Measurements from ENCODE around the gene CNTRL.
"Not testable (repeated sequence)": the region's sequence is repeated elsewhere in the genome, so short reads cannot be mapped to it uniquely, and the experiment has no call there.

CNTRL gene

DNA sequence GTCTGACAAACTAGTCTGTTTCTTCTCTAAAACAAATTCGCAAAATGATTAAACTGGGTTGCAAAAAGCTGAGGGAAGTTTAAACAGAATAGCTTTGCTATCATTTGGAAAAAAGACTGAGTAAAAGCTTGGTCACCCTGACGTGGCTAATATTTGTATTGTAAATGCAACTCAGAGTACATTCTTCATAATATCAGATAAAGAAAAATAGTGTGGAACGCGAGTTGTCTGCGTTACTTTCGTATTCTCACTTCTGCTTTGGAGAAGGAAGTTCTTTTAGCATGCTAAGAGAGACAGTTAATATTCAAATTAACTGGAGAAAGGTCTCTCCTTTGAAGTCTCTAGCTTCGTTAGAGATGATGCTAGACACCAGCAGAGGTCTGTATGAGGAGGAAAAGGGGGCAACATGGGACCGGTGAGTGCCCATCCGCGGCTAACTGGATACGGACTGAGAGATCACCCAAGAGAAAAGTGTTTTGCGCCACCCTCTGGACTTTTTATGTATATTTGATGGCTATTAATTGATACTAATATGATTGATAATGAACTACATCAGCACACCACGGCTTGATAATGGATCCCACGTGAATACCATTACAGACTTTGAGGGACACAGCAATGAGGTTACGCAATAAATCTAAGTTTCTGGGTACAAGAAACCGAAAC lies 2.9 kb upstream of the CNTRL start:
- no peak for DNase-seq (ENCODE audit: low read depth)

GRCh38 chr9:121073038-121073437 lies 1.7 kb upstream of the CNTRL start:
- DNase-seq (ENCODE audit: low read depth): no peak

GRCh38 chr9:121075251-121076036 lies 689 bp downstream of the CNTRL start:
- DNase-seq (ENCODE audit: low read depth): no peak

- no peak for DNase-seq (ENCODE audit: low read depth)
These were observed 7.3 kb downstream of the CNTRL start for GRCh38 chr9:121082075-121082474.

- no peak for DNase-seq (ENCODE audit: low read depth)
These were observed 10.9 kb downstream of the CNTRL start for GRCh38 chr9:121085661-121086060.

- no peak for DNase-seq (ENCODE audit: low read depth)
These were observed 13.8 kb downstream of the CNTRL start for GRCh38 chr9:121088576-121088975.

DNA sequence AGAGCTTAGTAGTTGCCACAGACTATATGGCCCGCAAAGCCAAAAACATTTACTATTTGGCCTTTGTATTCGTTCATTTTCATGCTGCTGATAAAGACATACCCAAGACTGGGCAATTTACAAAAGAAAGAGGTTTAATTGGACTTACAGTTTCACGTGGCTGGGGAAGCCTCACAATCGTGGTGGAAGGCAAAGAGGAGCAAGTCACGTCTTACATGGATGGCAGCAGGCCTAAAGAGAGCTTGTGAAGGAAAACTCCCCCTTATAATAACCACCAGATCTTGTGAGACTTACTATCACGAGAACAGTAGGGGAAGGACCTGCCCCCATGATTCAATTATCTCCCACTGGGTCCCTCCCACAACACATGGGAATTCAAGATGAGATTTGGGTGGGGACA lies 16.0 kb downstream of the CNTRL start:
- not testable (repeated sequence) for DNase-seq (ENCODE audit: low read depth)

DNA sequence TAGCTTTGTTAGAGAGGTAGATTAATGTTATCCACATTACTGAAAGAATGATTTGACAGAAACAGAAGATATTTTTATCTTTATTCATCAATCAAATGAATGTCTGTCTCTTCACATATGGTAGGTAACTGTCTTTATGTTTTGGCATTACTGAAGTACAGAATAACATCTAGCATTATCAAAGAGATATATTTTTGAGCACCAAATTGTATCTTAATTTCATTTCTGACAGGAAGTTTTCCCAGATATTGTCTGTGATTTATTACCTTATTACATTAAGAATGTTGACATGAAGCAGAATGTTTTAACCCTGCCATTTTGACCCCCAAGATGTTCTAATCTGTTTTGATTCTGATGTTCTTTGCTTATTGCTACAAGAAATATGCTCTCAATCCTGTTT lies 20.3 kb downstream of the CNTRL start:
- no peak for DNase-seq (ENCODE audit: low read depth)

- DNase-seq (ENCODE audit: low read depth): no peak
These were observed 23.9 kb downstream of the CNTRL start for GRCh38 chr9:121098567-121099198.

GRCh38 chr9:121104054-121104453 lies 29.3 kb downstream of the CNTRL start:
- not testable (repeated sequence) for DNase-seq (ENCODE audit: low read depth)

GRCh38 chr9:121105531-121105930 lies 30.8 kb downstream of the CNTRL start:
- DNase-seq (ENCODE audit: low read depth): no peak

DNA sequence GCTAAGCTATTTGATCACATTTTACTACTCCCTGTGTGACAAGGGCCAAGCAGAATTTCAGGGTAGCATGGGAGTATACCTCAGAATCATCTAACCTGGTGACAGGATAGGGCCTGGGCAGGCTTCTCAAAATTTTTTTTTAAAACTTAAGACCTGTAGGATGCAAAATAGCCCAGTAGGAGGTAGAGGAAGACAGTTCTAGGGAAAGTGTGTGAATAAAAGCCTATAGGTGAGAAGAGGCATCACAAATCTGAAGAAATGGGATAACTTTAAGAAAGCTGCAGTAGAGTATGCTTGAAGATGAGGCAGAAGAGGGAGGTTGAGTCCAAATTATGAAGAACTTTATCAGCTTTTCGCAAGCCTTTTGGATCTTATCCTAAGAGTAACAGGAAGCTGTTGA lies 32.3 kb downstream of the CNTRL start:
- no peak for DNase-seq (ENCODE audit: low read depth)

DNA sequence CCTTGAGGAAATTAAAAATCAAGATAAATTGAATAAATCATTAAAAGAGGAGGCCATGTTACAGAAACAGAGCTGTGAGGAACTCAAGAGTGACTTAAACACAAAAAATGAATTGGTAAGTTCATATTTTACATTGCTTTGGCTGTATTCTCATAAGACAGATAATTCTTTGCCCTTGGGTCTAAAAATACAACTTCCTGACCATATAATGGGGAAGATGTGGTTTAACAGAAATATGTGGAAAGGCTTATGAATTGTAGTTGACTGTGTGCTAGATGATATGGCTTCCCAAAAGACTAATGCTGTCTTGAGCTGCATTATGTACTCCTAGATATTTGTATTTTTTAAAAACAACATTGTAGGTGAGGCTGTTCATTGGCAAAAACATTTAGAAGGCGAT lies 33.1 kb downstream of the CNTRL start:
- no peak for DNase-seq (ENCODE audit: low read depth)

DNA sequence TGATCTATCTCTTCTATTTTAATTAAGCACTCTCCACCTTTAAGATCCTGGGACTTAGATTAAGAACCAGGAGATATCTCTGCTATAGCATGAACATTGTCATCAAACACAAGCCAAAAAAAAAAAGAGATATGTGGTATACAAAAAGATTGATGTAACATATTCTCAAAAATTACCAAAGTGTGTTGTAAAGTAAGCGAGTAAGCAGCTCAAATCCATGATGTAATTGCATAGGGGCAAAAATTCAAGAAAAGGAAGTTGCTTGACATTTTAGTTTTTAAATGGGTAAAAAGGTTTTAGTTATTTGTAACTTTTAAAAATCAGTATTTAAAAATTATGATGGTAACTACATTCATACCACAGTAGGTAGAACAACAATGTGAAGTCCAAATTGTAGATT lies 40.7 kb downstream of the CNTRL start:
- DNase-seq (ENCODE audit: low read depth): no peak

DNA sequence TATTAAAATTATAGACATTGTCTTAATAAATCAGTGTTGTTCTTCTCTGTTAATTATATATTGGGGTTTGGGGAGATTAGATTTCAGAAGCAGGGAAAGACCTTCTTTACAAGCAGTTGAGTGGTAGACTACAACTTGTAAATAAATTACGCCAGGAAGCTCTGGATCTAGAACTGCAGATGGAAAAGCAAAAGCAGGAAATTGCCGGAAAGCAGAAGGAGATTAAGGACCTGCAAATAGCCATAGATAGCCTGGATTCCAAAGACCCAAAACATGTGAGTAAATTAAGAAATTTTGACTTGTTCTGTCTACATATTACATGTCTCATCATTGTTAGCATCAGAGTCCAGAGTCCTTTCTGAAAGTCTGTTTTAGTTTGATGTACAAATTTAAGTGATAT lies 43.5 kb downstream of the CNTRL start:
- DNase-seq (ENCODE audit: low read depth): no peak

GRCh38 chr9:121120386-121120785 lies 45.6 kb downstream of the CNTRL start:
- DNase-seq (ENCODE audit: low read depth): no peak

- DNase-seq (ENCODE audit: low read depth): peak; percentile 93
These were observed 46.9 kb downstream of the CNTRL start for GRCh38 chr9:121121582-121122087.

DNA sequence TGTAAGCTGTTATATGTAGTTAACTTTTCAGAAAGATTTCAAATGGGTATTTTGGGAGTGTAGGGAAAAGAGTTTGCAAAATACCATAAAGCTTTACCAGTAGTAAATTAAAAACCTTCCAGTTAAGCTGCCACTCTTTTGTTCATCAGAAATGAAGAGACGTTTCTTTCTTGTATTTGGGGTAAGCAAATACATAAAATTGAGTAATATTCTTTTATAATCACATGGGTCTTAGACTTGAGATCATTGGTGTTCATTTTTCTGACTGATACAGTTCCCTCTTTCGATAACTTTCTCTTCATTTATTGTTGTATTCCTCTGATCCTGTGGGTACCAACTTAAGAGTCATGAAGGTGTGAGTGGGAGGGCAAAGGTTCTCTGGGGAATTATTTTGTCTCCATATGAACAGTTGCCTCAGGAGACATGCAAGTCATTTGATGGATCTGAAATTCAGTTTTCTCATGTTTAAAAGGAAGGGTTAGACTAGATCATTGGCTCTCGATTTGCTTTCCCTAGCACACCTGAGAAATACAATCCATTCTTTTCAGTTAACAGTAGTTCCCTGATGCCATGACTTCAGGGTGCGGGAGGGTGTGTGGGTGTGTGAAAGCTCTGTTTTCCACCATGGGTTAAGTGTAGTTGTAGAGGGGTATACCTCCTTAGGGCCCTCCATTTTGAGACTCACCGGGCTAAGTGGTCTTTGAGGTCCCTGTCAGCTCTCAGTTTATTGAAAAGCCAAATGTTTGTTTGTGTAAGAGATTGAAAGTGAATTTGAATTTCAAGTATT lies 47.7 kb downstream of the CNTRL start:
- no peak for DNase-seq (ENCODE audit: low read depth)

- DNase-seq (ENCODE audit: low read depth): no peak
These were observed 49.2 kb downstream of the CNTRL start for GRCh38 chr9:121123816-121124535.

DNA sequence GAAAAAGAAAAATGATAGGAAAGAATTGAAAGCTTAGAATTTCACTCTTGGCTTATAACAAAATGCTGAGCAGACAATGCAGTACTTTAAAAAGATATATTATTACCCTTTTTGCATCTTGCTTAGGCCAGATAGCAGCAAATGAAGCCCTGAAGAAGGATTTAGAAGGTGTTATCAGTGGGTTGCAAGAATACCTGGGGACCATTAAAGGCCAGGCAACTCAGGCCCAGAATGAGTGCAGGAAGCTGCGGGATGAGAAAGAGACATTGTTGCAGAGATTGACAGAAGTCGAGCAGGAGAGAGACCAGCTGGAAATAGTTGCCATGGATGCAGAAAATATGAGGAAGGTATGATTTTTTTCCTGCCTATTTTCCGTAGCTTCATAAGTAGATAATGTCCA lies 50.8 kb downstream of the CNTRL start:
- DNase-seq (ENCODE audit: low read depth): no peak

- not testable (repeated sequence) for DNase-seq (ENCODE audit: low read depth)
These were observed 54.6 kb downstream of the CNTRL start for GRCh38 chr9:121129384-121129783.

Measured in activated T-helper 9 cell treated with anti-CD3 and anti-CD28 coated beads, Interleukin-2, amount 50 U/mL, for 16 hours (primary cell).